Measurements from ENCODE around the gene KIAA1217. TPM values are rescaled to one million over a fixed set of nuclear protein-coding genes. Genes with fewer than 3 reads are reported as not detected.

KIAA1217 gene
- polyA plus RNA-seq, 3 donors: not detected

GRCh38 chr10:24419066-24419465 lies 210.1 kb downstream of the KIAA1217 start:
- Histone ChIP-seq H2AFZ (ENCODE audit: insufficient read depth, low read depth, low read length, poor library complexity, severe bottlenecking) (no peak overlapping the region), H3K9me3 (replicated peaks in 1 of 2; ENCODE audit: control insufficient read depth in 1 of 2, insufficient read depth in 1 of 2, low read length in 2 of 2) (no peaks in the 10 kb centered on the region), H3K4me2 (replicated peaks; ENCODE audit: extremely low read depth, low read length, poor library complexity, severe bottlenecking) (no peak overlapping the region), H3K27ac (ENCODE audit: low read depth in 1 of 2, low read length in 2 of 2) (no peak overlapping the region), H4K20me1 (ENCODE audit: insufficient read depth, low read length) (no peaks in the 10 kb centered on the region), H3K4me3 (replicated peaks in 1 of 3; ENCODE audit: low read depth in 2 of 3, low read length in 3 of 3) (no peak overlapping the region), H3K79me2 (ENCODE audit: insufficient read depth, low read length) (no peaks in the 10 kb centered on the region), H3K9ac (ENCODE audit: insufficient read depth, low read length, poor library complexity, severe bottlenecking) (no peak overlapping the region), H3K27me3 (ENCODE audit: control insufficient read depth in 2 of 2, insufficient read depth in 2 of 2, low read length in 2 of 2) (no peaks in the 10 kb centered on the region), H3K36me3 (replicated peaks in 1 of 2; ENCODE audit: control insufficient read depth in 1 of 2, insufficient read depth in 2 of 2, low read length in 2 of 2) (no peaks in the 10 kb centered on the region), H3K4me1 (ENCODE audit: control insufficient read depth in 1 of 2, insufficient read depth in 2 of 2, low read length in 2 of 2) (no peaks in the 10 kb centered on the region)
- no peaks in the 10 kb centered on the region for H3K4me1 Mint-ChIP-seq
- H3K27ac Mint-ChIP-seq: no peak overlapping the region
- H3K36me3 Mint-ChIP-seq: no peaks in the 10 kb centered on the region
- no peak overlapping the region for H3K4me3 Mint-ChIP-seq
- no peak for DNase-seq
- intact Hi-C loops (cut with micrococcal nuclease): no loop called here
- no peak for TF ChIP-seq CTCF (IDR thresholded peaks at IDR 0.05)
- peaks cover 0 to 6% (median 0%) of the 10 kb centered on the region in 7 donors for H3K9me3 Mint-ChIP-seq
- WGBS (ENCODE audit: insufficient coverage): no CpG with 5 or more reads among the region's 3 CpGs
- H3K27me3 Mint-ChIP-seq (ENCODE audit: low read depth in 3 of 3): peaks cover 0 to 2% (median 1%) of the 10 kb centered on the region in 3 donors

- Histone ChIP-seq H3K79me2 (ENCODE audit: insufficient read depth, low read length) (no peaks in the 10 kb centered on the region), H3K27me3 (ENCODE audit: control insufficient read depth in 2 of 2, insufficient read depth in 2 of 2, low read length in 2 of 2) (no peaks in the 10 kb centered on the region), H3K4me2 (replicated peaks; ENCODE audit: extremely low read depth, low read length, poor library complexity, severe bottlenecking) (no peak overlapping the region), H2AFZ (ENCODE audit: insufficient read depth, low read depth, low read length, poor library complexity, severe bottlenecking) (no peak overlapping the region), H3K27ac (ENCODE audit: low read depth in 1 of 2, low read length in 2 of 2) (no peak overlapping the region), H3K36me3 (replicated peaks in 1 of 2; ENCODE audit: control insufficient read depth in 1 of 2, insufficient read depth in 2 of 2, low read length in 2 of 2) (no peaks in the 10 kb centered on the region), H3K9ac (ENCODE audit: insufficient read depth, low read length, poor library complexity, severe bottlenecking) (no peak overlapping the region), H3K9me3 (replicated peaks in 1 of 2; ENCODE audit: control insufficient read depth in 1 of 2, insufficient read depth in 1 of 2, low read length in 2 of 2) (no peaks in the 10 kb centered on the region), H4K20me1 (ENCODE audit: insufficient read depth, low read length) (no peaks in the 10 kb centered on the region), H3K4me1 (ENCODE audit: control insufficient read depth in 1 of 2, insufficient read depth in 2 of 2, low read length in 2 of 2) (no peaks in the 10 kb centered on the region), H3K4me3 (replicated peaks in 1 of 3; ENCODE audit: low read depth in 2 of 3, low read length in 3 of 3) (no peak overlapping the region)
- Mint-ChIP-seq H3K27me3 (ENCODE audit: low read depth in 3 of 3) (no peaks in the 10 kb centered on the region), H3K36me3 (no peaks in the 10 kb centered on the region), H3K27ac (no peak overlapping the region), H3K4me3 (no peak overlapping the region), H3K4me1 (no peaks in the 10 kb centered on the region), H3K9me3 (peaks cover 0 to 4% (median 0%) of the 10 kb centered on the region in 7 donors)
- intact Hi-C loops (cut with micrococcal nuclease): no loop called here
- no peak for TF ChIP-seq CTCF (IDR thresholded peaks at IDR 0.05)
- DNase-seq: no peak
- WGBS (ENCODE audit: insufficient coverage): no CpG with 5 or more reads among the region's 1 CpG
Observed at GRCh38 chr10:24425151-24425550, 216.2 kb downstream of the KIAA1217 start.
